Measurements from ENCODE around the gene PXDN. TPM values are rescaled to one million over a fixed set of nuclear protein-coding genes. Genes with fewer than 3 reads are reported as not detected.
"Not testable (repeated sequence)": the region's sequence is repeated elsewhere in the genome, so short reads cannot be mapped to it uniquely, and the experiment has no call there.

Gene PXDN
- total RNA-seq, 1 donor from 2014 or later: 292 TPM

- DNase-seq (ENCODE audit: low spot score in 2 of 2, unreplicated experiment in 2 of 2): no peak
- Mint-ChIP-seq H3K27me3 (ENCODE audit: low read depth) (peaks cover 4% of the 10 kb centered on the region), H3K9me3 (no peaks in the 10 kb centered on the region)
These were observed 39.8 kb upstream of the PXDN start for GRCh38 chr2:1784087-1784486.

GRCh38 chr2:1782514-1782913, 38.2 kb upstream of the PXDN start:
- H3K9me3 Mint-ChIP-seq: no peaks in the 10 kb centered on the region
- DNase-seq (ENCODE audit: low spot score in 2 of 2, unreplicated experiment in 2 of 2): no peak
- H3K4me1 Mint-ChIP-seq: peaks cover 15% of the 10 kb centered on the region
- H3K27ac Mint-ChIP-seq: no peak overlapping the region
- H3K27me3 Mint-ChIP-seq (ENCODE audit: low read depth): peaks cover 4% of the 10 kb centered on the region
- H3K36me3 Mint-ChIP-seq: no peaks in the 10 kb centered on the region
- no peak overlapping the region for H3K4me3 Mint-ChIP-seq
- TF ChIP-seq, protein P1, sequence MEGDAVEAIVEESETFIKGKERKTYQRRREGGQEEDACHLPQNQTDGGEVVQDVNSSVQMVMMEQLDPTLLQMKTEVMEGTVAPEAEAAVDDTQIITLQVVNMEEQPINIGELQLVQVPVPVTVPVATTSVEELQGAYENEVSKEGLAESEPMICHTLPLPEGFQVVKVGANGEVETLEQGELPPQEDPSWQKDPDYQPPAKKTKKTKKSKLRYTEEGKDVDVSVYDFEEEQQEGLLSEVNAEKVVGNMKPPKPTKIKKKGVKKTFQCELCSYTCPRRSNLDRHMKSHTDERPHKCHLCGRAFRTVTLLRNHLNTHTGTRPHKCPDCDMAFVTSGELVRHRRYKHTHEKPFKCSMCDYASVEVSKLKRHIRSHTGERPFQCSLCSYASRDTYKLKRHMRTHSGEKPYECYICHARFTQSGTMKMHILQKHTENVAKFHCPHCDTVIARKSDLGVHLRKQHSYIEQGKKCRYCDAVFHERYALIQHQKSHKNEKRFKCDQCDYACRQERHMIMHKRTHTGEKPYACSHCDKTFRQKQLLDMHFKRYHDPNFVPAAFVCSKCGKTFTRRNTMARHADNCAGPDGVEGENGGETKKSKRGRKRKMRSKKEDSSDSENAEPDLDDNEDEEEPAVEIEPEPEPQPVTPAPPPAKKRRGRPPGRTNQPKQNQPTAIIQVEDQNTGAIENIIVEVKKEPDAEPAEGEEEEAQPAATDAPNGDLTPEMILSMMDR (IDR thresholded peaks at IDR 0.05; ENCODE audit: unreplicated experiment): no peak

More at GRCh38 chr2:1784087-1784486, 39.8 kb upstream of the PXDN start:
- TF ChIP-seq, protein P1 (IDR thresholded peaks at IDR 0.05; ENCODE audit: unreplicated experiment): no peak
- no peaks in the 10 kb centered on the region for H3K36me3 Mint-ChIP-seq
- H3K4me3 Mint-ChIP-seq: no peak overlapping the region
- no peak overlapping the region for H3K27ac Mint-ChIP-seq
- peaks cover 18% of the 10 kb centered on the region for H3K4me1 Mint-ChIP-seq

- TF ChIP-seq, protein P1 (IDR thresholded peaks at IDR 0.05; ENCODE audit: unreplicated experiment): no peak
- Mint-ChIP-seq H3K27ac (no peak overlapping the region), H3K9me3 (no peaks in the 10 kb centered on the region), H3K36me3 (no peaks in the 10 kb centered on the region), H3K27me3 (ENCODE audit: low read depth) (peaks cover 4% of the 10 kb centered on the region), H3K4me3 (no peak overlapping the region), H3K4me1 (peaks cover 11% of the 10 kb centered on the region)
- no peak for DNase-seq (ENCODE audit: low spot score in 2 of 2, unreplicated experiment in 2 of 2)
These were observed 37.2 kb upstream of the PXDN start for GRCh38 chr2:1781291-1782080.

DNA sequence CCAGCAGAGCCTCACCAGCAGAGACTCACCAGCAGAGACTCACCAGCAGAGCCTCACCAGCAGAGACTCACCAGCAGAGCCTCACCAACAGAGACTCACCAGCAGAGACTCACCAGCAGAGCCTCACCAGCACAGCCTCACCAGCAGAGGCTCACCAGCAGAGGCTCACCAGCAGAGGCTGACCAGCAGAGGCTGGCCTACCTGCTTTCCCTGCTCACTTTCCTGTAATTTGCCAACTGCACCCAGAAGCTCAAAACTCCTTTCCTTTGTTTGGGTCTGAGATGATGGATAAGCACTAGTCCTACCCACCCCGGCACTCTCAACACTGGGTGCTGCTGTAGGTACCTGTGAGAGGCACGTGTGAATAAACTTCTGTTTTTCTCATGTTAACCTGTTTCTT, 36.4 kb upstream of the PXDN start:
- H3K4me3 Mint-ChIP-seq: no peak overlapping the region
- DNase-seq (ENCODE audit: low spot score in 2 of 2, unreplicated experiment in 2 of 2): no peak
- H3K9me3 Mint-ChIP-seq: no peaks in the 10 kb centered on the region
- peaks cover 4% of the 10 kb centered on the region for H3K27me3 Mint-ChIP-seq (ENCODE audit: low read depth)
- H3K27ac Mint-ChIP-seq: no peak overlapping the region
- TF ChIP-seq, protein P1 (IDR thresholded peaks at IDR 0.05; ENCODE audit: unreplicated experiment): no peak
- no peaks in the 10 kb centered on the region for H3K36me3 Mint-ChIP-seq
- H3K4me1 Mint-ChIP-seq: peaks cover 8% of the 10 kb centered on the region

DNA sequence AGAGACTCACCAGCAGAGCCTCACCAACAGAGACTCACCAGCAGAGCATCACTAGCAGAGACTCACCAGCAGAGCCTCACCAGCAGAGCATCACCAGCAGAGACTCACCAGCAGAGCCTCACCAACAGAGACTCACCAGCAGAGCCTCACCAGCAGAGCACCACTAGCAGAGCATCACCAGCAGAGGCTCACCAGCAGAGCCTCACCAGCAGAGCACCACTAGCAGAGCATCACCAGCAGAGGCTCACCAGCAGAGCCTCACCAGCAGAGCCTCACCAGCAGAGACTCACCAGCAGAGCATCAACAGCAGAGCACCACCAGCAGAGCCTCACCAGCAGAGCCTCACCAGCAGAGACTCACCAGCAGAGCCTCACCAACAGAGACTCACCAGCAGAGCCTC, 35.7 kb upstream of the PXDN start:
- H3K9me3 Mint-ChIP-seq; DNase-seq (ENCODE audit: low spot score in 2 of 2, unreplicated experiment in 2 of 2); H3K36me3 Mint-ChIP-seq; H3K4me1 Mint-ChIP-seq; H3K27ac Mint-ChIP-seq; H3K4me3 Mint-ChIP-seq; H3K27me3 Mint-ChIP-seq (ENCODE audit: low read depth): not testable (repeated sequence)

DNA sequence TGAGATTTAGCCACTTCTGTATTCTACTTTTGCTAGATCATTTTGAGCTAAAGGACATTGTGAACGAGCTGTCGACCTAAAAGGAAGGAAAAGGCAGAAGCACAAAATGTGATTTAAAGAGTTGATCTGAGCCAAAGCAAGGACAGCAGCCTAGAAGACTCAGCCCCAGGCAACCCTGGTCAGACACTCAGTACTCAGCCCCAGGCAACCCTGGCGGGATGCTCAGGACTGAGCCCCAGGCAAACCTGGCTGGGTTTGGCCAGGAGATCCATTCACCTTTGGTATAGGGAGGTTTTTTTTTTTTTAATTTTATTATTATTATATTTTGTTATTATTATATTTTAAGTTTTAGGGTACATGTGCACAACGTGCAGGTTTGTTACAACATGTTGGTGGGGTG, 34.3 kb upstream of the PXDN start:
- TF ChIP-seq, protein P1 (IDR thresholded peaks at IDR 0.05; ENCODE audit: unreplicated experiment): no peak
- H3K27ac Mint-ChIP-seq: no peak overlapping the region
- peaks cover 4% of the 10 kb centered on the region for H3K27me3 Mint-ChIP-seq (ENCODE audit: low read depth)

More for the DNA sequence above, 34.3 kb upstream of the PXDN start:
- no peaks in the 10 kb centered on the region for H3K36me3 Mint-ChIP-seq
- H3K9me3 Mint-ChIP-seq: no peaks in the 10 kb centered on the region
- H3K4me3 Mint-ChIP-seq: no peak overlapping the region
- DNase-seq (ENCODE audit: low spot score in 2 of 2, unreplicated experiment in 2 of 2): no peak
- peaks cover 22% of the 10 kb centered on the region for H3K4me1 Mint-ChIP-seq
